GM12873 (cell line): ENCODE data around the gene ABCC5.

Source experiments
- CTCF ChIP-seq: IDR thresholded peaks from 2 replicates; pipeline ENCODE4 v1.5.1; 2012; ENCODE audit warnings: low read depth, mild to moderate bottlenecking, moderate library complexity, low read length, control low read depth; ENCODE audit not compliant: insufficient read depth; ENCODE audit errors: missing control alignments

The ABCC5 gene

GRCh38 chr3:183981990-183982644 is 35.6 kb downstream of the ABCC5 start:
- no peak for TF ChIP-seq CTCF

- no peak for TF ChIP-seq CTCF
Measured at GRCh38 chr3:183980403-183980802, 37.3 kb downstream of the ABCC5 start.

- TF ChIP-seq CTCF, result no peak
Measured at GRCh38 chr3:183975981-183976662, 41.6 kb downstream of the ABCC5 start.

- no peak for TF ChIP-seq CTCF
Measured at GRCh38 chr3:183968666-183969245, 48.9 kb downstream of the ABCC5 start.

- TF ChIP-seq CTCF, result no peak
Measured at GRCh38 chr3:183967693-183968092, 50.0 kb downstream of the ABCC5 start.

- TF ChIP-seq CTCF, result no peak
Measured at GRCh38 chr3:183966361-183966791, 51.3 kb downstream of the ABCC5 start.

- no peak for TF ChIP-seq CTCF
Measured at GRCh38 chr3:183962807-183963206, 54.9 kb downstream of the ABCC5 start.
